ENCODE measurements around the gene CA7.

CA7 gene

GRCh38 chr16:66844342-66845079 is at the start of gene CA7:
Gene CA7, plus strand, starts transcription at chr16:66844414. Its CDS starts 74 bp downstream, at chr16:66844488.
- DNase-seq (ENCODE audit: low read depth in 2 of 2): no peak

- DNase-seq (ENCODE audit: low read depth in 2 of 2): no peak
Observed at GRCh38 chr16:66798161-66798560, 46.1 kb upstream of the CA7 start.

- DNase-seq (ENCODE audit: low read depth in 2 of 2): no peak
Observed at GRCh38 chr16:66800856-66801255, 43.4 kb upstream of the CA7 start.

- no peak for DNase-seq (ENCODE audit: low read depth in 2 of 2)
Observed at GRCh38 chr16:66801320-66802105, 42.7 kb upstream of the CA7 start, which contains the start of gene TERB1. Gene TERB1, minus strand, starts transcription at chr16:66801584. Its CDS starts 4,786 bp downstream, at chr16:66796798.

- no peak for DNase-seq (ENCODE audit: low read depth in 2 of 2)
Observed at GRCh38 chr16:66802159-66802558, 42.1 kb upstream of the CA7 start.

- DNase-seq (ENCODE audit: low read depth in 2 of 2): no peak
Observed at GRCh38 chr16:66809765-66810164, 34.4 kb upstream of the CA7 start.

- no peak for DNase-seq (ENCODE audit: low read depth in 2 of 2)
Observed at GRCh38 chr16:66810391-66810790, 33.8 kb upstream of the CA7 start.

- DNase-seq (ENCODE audit: low read depth in 2 of 2): no peak
Observed at GRCh38 chr16:66811043-66811442, 33.2 kb upstream of the CA7 start.

GRCh38 chr16:66814734-66815133 is 29.5 kb upstream of the CA7 start:
- DNase-seq (ENCODE audit: low read depth in 2 of 2): no peak

- DNase-seq (ENCODE audit: low read depth in 2 of 2): no peak
Observed at GRCh38 chr16:66824006-66824405, 20.2 kb upstream of the CA7 start.

GRCh38 chr16:66830422-66831404 is 13.5 kb upstream of the CA7 start, which contains the start of gene NAE1:
Gene NAE1, minus strand, starts transcription at chr16:66830976. Its CDS starts 77 bp downstream, at chr16:66830899.
- peak; percentile 72 to 80 for DNase-seq (ENCODE audit: low read depth in 2 of 2)

- DNase-seq (ENCODE audit: low read depth in 2 of 2): no peak
Observed at GRCh38 chr16:66832190-66832589, 12.0 kb upstream of the CA7 start.

GRCh38 chr16:66832661-66833305 is 11.4 kb upstream of the CA7 start:
- DNase-seq (ENCODE audit: low read depth in 2 of 2): no peak

GRCh38 chr16:66834746-66835145 is 9.5 kb upstream of the CA7 start:
- DNase-seq (ENCODE audit: low read depth in 2 of 2): no peak

- DNase-seq (ENCODE audit: low read depth in 2 of 2): no peak
Observed at GRCh38 chr16:66840883-66841282, 3.3 kb upstream of the CA7 start.

- DNase-seq (ENCODE audit: low read depth in 2 of 2): no peak
Observed at GRCh38 chr16:66841366-66841765, 2.8 kb upstream of the CA7 start.

- no peak for DNase-seq (ENCODE audit: low read depth in 2 of 2)
Observed at GRCh38 chr16:66842765-66843164, 1.4 kb upstream of the CA7 start.

GRCh38 chr16:66843191-66843590 is 1.0 kb upstream of the CA7 start:
- DNase-seq (ENCODE audit: low read depth in 2 of 2): no peak

GRCh38 chr16:66844009-66844341 is 239 bp upstream of the CA7 start:
- DNase-seq (ENCODE audit: low read depth in 2 of 2): no peak

- no peak for DNase-seq (ENCODE audit: low read depth in 2 of 2)
Observed at GRCh38 chr16:66845080-66845410, 831 bp downstream of the CA7 start.

GRCh38 chr16:66845791-66846221 is 1.6 kb downstream of the CA7 start:
- DNase-seq (ENCODE audit: low read depth in 2 of 2): no peak

Measured in stimulated activated CD8-positive, alpha-beta memory T cell treated with anti-CD3 and anti-CD28 coated beads, Interleukin-7, amount 100 ng/mL, for 1 hour (primary cell).